DMS53 treated with DMSO at 0.1 percent for 48 hours (cell line): ENCODE results near the gene ERG.

Experiments used
- DNase-seq: peaks from one replicate; lab custom pipeline; 2025; ENCODE audit not compliant: unreplicated experiment; lab: John Stamatoyannopoulos, UW

ERG gene

GRCh38 chr21:38395581-38395980 is 102.7 kb downstream of the ERG start:
- DNase-seq: no peak

GRCh38 chr21:38392661-38393060 is 105.6 kb downstream of the ERG start:
- DNase-seq: no peak

GRCh38 chr21:38389896-38390295 is 108.4 kb downstream of the ERG start:
- DNase-seq: no peak

- no peak for DNase-seq
Measured at GRCh38 chr21:38389354-38389676, 109.0 kb downstream of the ERG start.

- DNase-seq: no peak
Measured at GRCh38 chr21:38388647-38389353, 109.5 kb downstream of the ERG start.

- DNase-seq: no peak
Measured at GRCh38 chr21:38388203-38388602, 110.1 kb downstream of the ERG start.

GRCh38 chr21:38386967-38387366 is 111.3 kb downstream of the ERG start:
- no peak for DNase-seq

GRCh38 chr21:38385427-38386175 is 112.7 kb downstream of the ERG start:
- no peak for DNase-seq

- DNase-seq: no peak
Measured at GRCh38 chr21:38384675-38385426, 113.4 kb downstream of the ERG start.

- no peak for DNase-seq
Measured at GRCh38 chr21:38384238-38384560, 114.1 kb downstream of the ERG start.

- no peak for DNase-seq
Measured at GRCh38 chr21:38383411-38384237, 114.7 kb downstream of the ERG start.

- no peak for DNase-seq
Measured at GRCh38 chr21:38380481-38381137, 117.7 kb downstream of the ERG start.

- DNase-seq: no peak
Measured at GRCh38 chr21:38379147-38379546, 119.1 kb downstream of the ERG start.

GRCh38 chr21:38377165-38378088 is 120.8 kb downstream of the ERG start:
- DNase-seq: no peak

- DNase-seq: no peak
Measured at GRCh38 chr21:38376693-38377092, 121.6 kb downstream of the ERG start.

- no peak for DNase-seq
Measured at GRCh38 chr21:38376235-38376634, 122.0 kb downstream of the ERG start.

GRCh38 chr21:38367646-38368045 is 130.6 kb downstream of the ERG start:
- DNase-seq: no peak

GRCh38 chr21:38365521-38365920 is 132.8 kb downstream of the ERG start:
- no peak for DNase-seq

- no peak for DNase-seq
Measured at GRCh38 chr21:38363693-38364092, 134.6 kb downstream of the ERG start.

- DNase-seq: no peak
Measured at GRCh38 chr21:38361324-38361723, 137.0 kb downstream of the ERG start.
